Activated CD8-positive, alpha-beta T cell treated with anti-CD3 and anti-CD28 coated beads for 36 hours (primary cell): ENCODE data around the gene UVRAG. TPM values are rescaled to one million over a fixed set of nuclear protein-coding genes. Genes with fewer than 3 reads are reported as not detected.

Experiments
- ATAC-seq: fragments of 200-7000 bp; cut with Tn5 transposase; one replicate; pipeline ENCODE4 v1.10.0; 2021; ENCODE audit warnings: mild to moderate bottlenecking, moderate library complexity
- CTCF ChIA-PET: fragments of 350-600 bp; sonication (Branson Sonifier 250); formaldehyde crosslinking; loops from one replicate; lab custom pipeline; 2021; ENCODE audit warnings: antibody characterized with exemption; lab: Charles Lee
- POLR2A ChIA-PET: fragments of 350-600 bp; sonication (Branson Sonifier 250); formaldehyde crosslinking; loops from one replicate; lab custom pipeline; 2021; ENCODE audit warnings: antibody characterized with exemption; lab: Charles Lee
- DNase-seq: peaks from one replicate; pipeline ENCODE4 v3.0.0-alpha.2; 2020
- H3K27ac Mint-ChIP-seq: one replicate; pipeline ENCODE4 v1.8.0; 2021; ENCODE audit warnings: mild to moderate bottlenecking, mixed read lengths
- H3K27me3 Mint-ChIP-seq: one replicate; pipeline ENCODE4 v1.8.0; 2021; ENCODE audit warnings: mixed read lengths
- H3K36me3 Mint-ChIP-seq: one replicate; pipeline ENCODE4 v1.8.0; 2021; ENCODE audit warnings: low read depth, mixed read lengths
- H3K4me1 Mint-ChIP-seq: one replicate; pipeline ENCODE4 v1.8.0; 2021; ENCODE audit warnings: low read depth, mixed read lengths
- H3K4me3 Mint-ChIP-seq: one replicate; pipeline ENCODE4 v1.8.0; 2021; ENCODE audit warnings: mild to moderate bottlenecking, moderate library complexity, mixed read lengths
- H3K9me3 Mint-ChIP-seq: one replicate; pipeline ENCODE4 v1.8.0; 2021; ENCODE audit warnings: mixed read lengths
- intact Hi-C: fragments of 100-400 bp; cut with micrococcal nuclease; formaldehyde crosslinking; loops from one replicate; pipeline ENCODE4 v1.10.0; 2022
- total RNA-seq, 2 experiments: library from RNA; stranded (reverse); gene quantifications; one replicate each; pipeline ENCODE4 v1.2.3, GENCODE V29; 2021
- TF ChIP-seq, protein P1 (sequence below): fragments of 200-600 bp; IDR thresholded peaks from one replicate; pipeline ENCODE4 v1.8.0; 2022; ENCODE audit warnings: antibody characterized with exemption, mild to moderate bottlenecking

Gene UVRAG
- total RNA-seq, 2 experiments from 2014 or later = 14.4 to 15.7 TPM

DNA sequence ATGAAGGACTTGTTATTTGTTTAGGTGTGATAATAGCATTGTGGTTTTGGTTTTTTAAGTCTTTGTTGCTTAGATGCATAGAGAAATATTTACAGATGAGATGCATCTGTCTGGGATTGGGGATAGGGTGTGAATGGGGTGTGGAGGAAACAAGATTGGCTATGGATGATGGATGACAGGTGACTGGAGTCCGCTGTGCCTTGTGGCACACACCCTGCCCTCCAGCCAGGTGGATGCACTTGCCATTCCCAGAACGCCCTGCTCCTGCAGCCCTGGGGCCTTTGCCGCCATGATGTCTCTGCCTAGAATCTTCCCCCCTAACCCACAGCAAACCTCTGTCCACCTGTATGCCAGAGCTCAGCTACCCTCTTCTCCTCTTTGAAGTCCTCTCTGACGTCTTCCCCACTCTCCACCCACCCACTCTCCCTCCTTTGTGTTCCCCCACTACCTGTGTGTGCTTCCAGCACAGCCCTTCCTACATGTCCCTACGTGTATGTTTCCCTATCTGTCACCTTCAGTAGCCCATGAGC is 336.6 kb downstream of the UVRAG start:
- Mint-ChIP-seq H3K9me3 (no peaks in the 10 kb centered on the region), H3K4me3 (peak overlapping the region; percentile 61), H3K4me1 (peaks cover 25% of the 10 kb centered on the region), H3K27me3 (peaks cover 9% of the 10 kb centered on the region), H3K27ac (peak overlapping the region; percentile 63), H3K36me3 (no peaks in the 10 kb centered on the region)
- intact Hi-C loops = loop anchor here (2.0 to 5.0 kb wide), 2 partner anchors 255 to 349 kb away; no protein-coding TSS in a partner anchor
- POLR2A ChIA-PET = interaction anchor here (1.6 kb wide), 1 partner anchor 251 kb away, joined by 5 read pairs; no protein-coding TSS in a partner anchor
- TF ChIP-seq, protein P1, sequence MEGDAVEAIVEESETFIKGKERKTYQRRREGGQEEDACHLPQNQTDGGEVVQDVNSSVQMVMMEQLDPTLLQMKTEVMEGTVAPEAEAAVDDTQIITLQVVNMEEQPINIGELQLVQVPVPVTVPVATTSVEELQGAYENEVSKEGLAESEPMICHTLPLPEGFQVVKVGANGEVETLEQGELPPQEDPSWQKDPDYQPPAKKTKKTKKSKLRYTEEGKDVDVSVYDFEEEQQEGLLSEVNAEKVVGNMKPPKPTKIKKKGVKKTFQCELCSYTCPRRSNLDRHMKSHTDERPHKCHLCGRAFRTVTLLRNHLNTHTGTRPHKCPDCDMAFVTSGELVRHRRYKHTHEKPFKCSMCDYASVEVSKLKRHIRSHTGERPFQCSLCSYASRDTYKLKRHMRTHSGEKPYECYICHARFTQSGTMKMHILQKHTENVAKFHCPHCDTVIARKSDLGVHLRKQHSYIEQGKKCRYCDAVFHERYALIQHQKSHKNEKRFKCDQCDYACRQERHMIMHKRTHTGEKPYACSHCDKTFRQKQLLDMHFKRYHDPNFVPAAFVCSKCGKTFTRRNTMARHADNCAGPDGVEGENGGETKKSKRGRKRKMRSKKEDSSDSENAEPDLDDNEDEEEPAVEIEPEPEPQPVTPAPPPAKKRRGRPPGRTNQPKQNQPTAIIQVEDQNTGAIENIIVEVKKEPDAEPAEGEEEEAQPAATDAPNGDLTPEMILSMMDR = no peak
- peak; percentile 26 for ATAC-seq
- CTCF ChIA-PET = interaction anchor here (0.6 to 3.9 kb wide), 89 partner anchors 9 to 568 kb away, joined by 3 to 192 read pairs (median 4); partner anchors contain the start of gene UVRAG
- DNase-seq = no peak

DNA sequence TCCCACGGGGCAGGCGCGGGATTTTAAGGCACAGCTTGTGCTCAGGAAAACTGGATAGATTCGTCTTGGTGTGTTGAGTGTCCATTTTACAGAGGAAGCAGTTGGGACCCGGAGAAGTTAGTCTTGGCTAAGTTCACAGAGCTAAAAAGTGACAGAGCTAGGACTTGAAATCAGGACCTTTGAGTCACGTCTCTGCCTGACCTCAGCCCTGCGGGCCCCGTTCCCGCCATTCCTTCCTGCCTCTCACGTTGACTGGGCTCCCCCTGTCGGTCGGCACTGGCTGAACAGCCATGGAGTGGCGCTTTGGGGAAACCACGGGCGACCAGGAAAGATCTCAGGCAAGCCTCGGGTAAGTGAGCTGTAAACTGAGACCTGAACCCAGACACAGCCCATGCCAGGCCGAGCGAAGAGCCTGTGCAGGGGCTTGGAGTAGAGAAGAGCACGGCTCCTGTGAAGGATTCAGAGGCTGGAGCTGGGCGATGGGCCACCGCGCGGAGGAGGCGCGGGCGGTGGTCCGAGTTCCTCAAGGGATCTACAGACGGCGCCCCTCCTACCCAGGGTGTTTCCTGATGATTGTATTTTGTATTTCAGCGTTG is 337.2 kb downstream of the UVRAG start:
- Mint-ChIP-seq H3K9me3 (no peaks in the 10 kb centered on the region), H3K27ac (peak overlapping the region; percentile 63), H3K4me3 (peak overlapping the region; percentile 61), H3K4me1 (peaks cover 25% of the 10 kb centered on the region), H3K36me3 (no peaks in the 10 kb centered on the region), H3K27me3 (peaks cover 9% of the 10 kb centered on the region)
- DNase-seq (peak; percentile 95), ATAC-seq (peak; percentile 98)
- ChIA-PET CTCF (interaction anchor here (0.6 to 3.9 kb wide), 96 partner anchors 9 to 569 kb away, joined by 3 to 192 read pairs (median 4); partner anchors contain the start of gene UVRAG), POLR2A (interaction anchor here (1.0 to 1.6 kb wide), 2 partner anchors 168 to 252 kb away, joined by 3 to 5 read pairs; no protein-coding TSS in a partner anchor)
- TF ChIP-seq, protein P1 = peak; percentile 96
- intact Hi-C loops = loop anchor here (2.0 to 5.0 kb wide), 2 partner anchors 255 to 350 kb away; no protein-coding TSS in a partner anchor

DNA sequence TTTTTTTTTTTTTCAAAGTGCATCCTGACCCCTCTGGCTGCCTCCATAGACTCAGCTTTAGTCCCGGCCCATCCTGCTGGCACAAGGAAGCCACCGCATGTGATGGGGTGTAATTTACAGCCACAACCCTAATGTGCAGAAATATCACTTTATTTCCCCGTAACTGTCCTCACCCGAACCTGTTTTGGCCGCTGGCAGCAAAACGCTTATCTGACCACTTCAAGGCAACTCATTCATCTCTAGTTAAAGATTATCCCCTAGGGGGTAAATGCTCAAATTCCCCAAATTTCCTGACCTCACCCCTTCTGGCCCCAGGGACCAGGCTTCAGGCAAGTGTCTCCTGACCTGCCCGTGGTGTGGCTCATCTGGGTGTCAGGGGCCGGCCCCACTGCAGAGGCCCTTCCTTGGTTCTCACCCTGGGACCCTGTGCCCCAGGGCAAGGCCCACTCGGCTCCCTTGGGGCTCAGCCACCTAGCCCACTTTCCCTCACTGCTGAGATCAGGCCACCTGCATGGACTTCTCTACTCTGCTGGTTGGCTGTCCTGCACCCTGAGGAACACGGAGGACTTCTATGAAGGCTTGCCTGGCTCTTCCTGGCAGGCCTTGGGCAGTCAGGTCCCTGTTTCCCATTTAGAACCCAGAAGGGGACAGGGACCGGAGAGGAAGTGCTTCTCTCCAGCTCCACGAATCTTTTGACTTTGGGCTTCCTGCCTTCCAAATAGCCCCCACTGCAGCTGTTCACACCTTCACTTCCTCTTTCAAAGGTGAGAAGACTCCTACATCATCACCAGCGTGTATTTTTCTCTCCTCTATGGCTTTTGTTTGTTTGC is 337.9 kb downstream of the UVRAG start:
- TF ChIP-seq, protein P1 = no peak
- intact Hi-C loops = loop anchor here (2.0 to 5.0 kb wide), 2 partner anchors 256 to 351 kb away; no protein-coding TSS in a partner anchor
- POLR2A ChIA-PET = interaction anchor here (1.0 to 1.6 kb wide), 2 partner anchors 169 to 253 kb away, joined by 3 to 5 read pairs; no protein-coding TSS in a partner anchor
- H3K4me1 Mint-ChIP-seq = peaks cover 25% of the 10 kb centered on the region
- H3K4me3 Mint-ChIP-seq = peak overlapping the region; percentile 61
- peaks cover 9% of the 10 kb centered on the region for H3K27me3 Mint-ChIP-seq
- CTCF ChIA-PET = interaction anchor here (0.6 to 3.9 kb wide), 70 partner anchors 10 to 569 kb away, joined by 3 to 192 read pairs (median 5); partner anchors contain the start of gene UVRAG
- no peaks in the 10 kb centered on the region for H3K36me3 Mint-ChIP-seq
- H3K27ac Mint-ChIP-seq = peak overlapping the region; percentile 6
- H3K9me3 Mint-ChIP-seq = no peaks in the 10 kb centered on the region
- DNase-seq (peak; percentile 43), ATAC-seq (peak; percentile 34)

DNA sequence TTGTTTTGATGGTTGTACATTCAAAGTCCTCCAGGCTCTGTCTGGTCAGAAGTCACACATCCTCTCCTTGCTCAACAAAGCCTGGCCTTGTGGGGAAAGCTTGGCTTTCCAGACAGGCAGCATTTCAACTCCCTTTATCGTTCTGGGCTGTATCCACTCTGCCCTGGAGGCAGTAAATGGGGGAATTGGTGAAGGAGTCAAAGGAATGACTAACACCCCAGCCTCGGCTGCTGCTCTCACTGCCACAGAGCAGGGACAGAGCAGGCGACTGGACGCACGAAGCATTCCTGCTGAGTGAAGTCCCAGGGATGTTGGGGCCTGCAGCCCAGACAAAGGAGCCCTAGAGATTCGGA is 338.5 kb downstream of the UVRAG start:
- no peak overlapping the region for H3K27ac Mint-ChIP-seq
- ATAC-seq = no peak
- no peak overlapping the region for H3K4me3 Mint-ChIP-seq
- intact Hi-C loops = loop anchor here (2.0 to 5.0 kb wide), 2 partner anchors 257 to 351 kb away; no protein-coding TSS in a partner anchor
- DNase-seq = no peak
- ChIA-PET POLR2A (no interaction called here), CTCF (interaction anchor here (2.3 to 3.9 kb wide), 5 partner anchors 12 to 290 kb away, joined by 10 to 192 read pairs (median 28); no protein-coding TSS in a partner anchor)
- H3K9me3 Mint-ChIP-seq = no peaks in the 10 kb centered on the region
- TF ChIP-seq, protein P1 = no peak
- H3K4me1 Mint-ChIP-seq = peaks cover 25% of the 10 kb centered on the region
- no peaks in the 10 kb centered on the region for H3K36me3 Mint-ChIP-seq
- peaks cover 9% of the 10 kb centered on the region for H3K27me3 Mint-ChIP-seq
